ENCODE data around the gene IGSF9B. TPM values are rescaled to one million over a fixed set of nuclear protein-coding genes. Genes with fewer than 3 reads are reported as not detected.

Gene IGSF9B
- total and polyA plus RNA-seq, 9 donors, result 4.7 to 17.1 (median 13.4) TPM

GRCh38 chr11:133949129-133949528, 7.6 kb downstream of the IGSF9B start:
- Histone ChIP-seq H3K27ac (ENCODE audit: low read length) (no peak overlapping the region), H3K9me3 (replicated peaks; ENCODE audit: control insufficient read depth, low read depth, low read length) (no peaks in the 10 kb centered on the region)

GRCh38 chr11:133948711-133949110, 8.1 kb downstream of the IGSF9B start:
- no peak for DNase-seq
- Histone ChIP-seq H3K4me3 (ENCODE audit: low read length) (no peak overlapping the region), H3K4me1 (ENCODE audit: control insufficient read depth, insufficient read depth, low read length) (peaks cover 70% of the 10 kb centered on the region), H3K27ac (ENCODE audit: low read length) (no peak overlapping the region), H3K36me3 (ENCODE audit: control insufficient read depth, insufficient read depth, low read length) (no peaks in the 10 kb centered on the region), H3K27me3 (ENCODE audit: control insufficient read depth, insufficient read depth, low read length) (peaks cover 58% of the 10 kb centered on the region), H3K9me3 (replicated peaks; ENCODE audit: control insufficient read depth, low read depth, low read length) (no peaks in the 10 kb centered on the region)
- WGBS (ENCODE audit: insufficient coverage), result 52% methylated on average over 8 of the region's 9 CpGs

More at GRCh38 chr11:133949129-133949528, 7.6 kb downstream of the IGSF9B start:
- Histone ChIP-seq H3K27me3 (ENCODE audit: control insufficient read depth, insufficient read depth, low read length) (peaks cover 62% of the 10 kb centered on the region), H3K4me3 (ENCODE audit: low read length) (no peak overlapping the region), H3K4me1 (ENCODE audit: control insufficient read depth, insufficient read depth, low read length) (peaks cover 70% of the 10 kb centered on the region), H3K36me3 (ENCODE audit: control insufficient read depth, insufficient read depth, low read length) (no peaks in the 10 kb centered on the region)
- DNase-seq, result no peak
- 77% methylated on average over 3 of the region's 6 CpGs for WGBS (ENCODE audit: insufficient coverage)

GRCh38 chr11:133947321-133947756, 9.4 kb downstream of the IGSF9B start:
- Histone ChIP-seq H3K27ac (ENCODE audit: low read length) (peak overlapping the region; percentile 21), H3K36me3 (ENCODE audit: control insufficient read depth, insufficient read depth, low read length) (no peaks in the 10 kb centered on the region), H3K4me1 (ENCODE audit: control insufficient read depth, insufficient read depth, low read length) (peaks cover 66% of the 10 kb centered on the region), H3K4me3 (ENCODE audit: low read length) (no peak overlapping the region), H3K9me3 (replicated peaks; ENCODE audit: control insufficient read depth, low read depth, low read length) (no peaks in the 10 kb centered on the region), H3K27me3 (ENCODE audit: control insufficient read depth, insufficient read depth, low read length) (peaks cover 46% of the 10 kb centered on the region)
- 8% methylated on average over 11 of the region's 11 CpGs for WGBS (ENCODE audit: insufficient coverage)
- peak; percentile 66 for DNase-seq

DNA sequence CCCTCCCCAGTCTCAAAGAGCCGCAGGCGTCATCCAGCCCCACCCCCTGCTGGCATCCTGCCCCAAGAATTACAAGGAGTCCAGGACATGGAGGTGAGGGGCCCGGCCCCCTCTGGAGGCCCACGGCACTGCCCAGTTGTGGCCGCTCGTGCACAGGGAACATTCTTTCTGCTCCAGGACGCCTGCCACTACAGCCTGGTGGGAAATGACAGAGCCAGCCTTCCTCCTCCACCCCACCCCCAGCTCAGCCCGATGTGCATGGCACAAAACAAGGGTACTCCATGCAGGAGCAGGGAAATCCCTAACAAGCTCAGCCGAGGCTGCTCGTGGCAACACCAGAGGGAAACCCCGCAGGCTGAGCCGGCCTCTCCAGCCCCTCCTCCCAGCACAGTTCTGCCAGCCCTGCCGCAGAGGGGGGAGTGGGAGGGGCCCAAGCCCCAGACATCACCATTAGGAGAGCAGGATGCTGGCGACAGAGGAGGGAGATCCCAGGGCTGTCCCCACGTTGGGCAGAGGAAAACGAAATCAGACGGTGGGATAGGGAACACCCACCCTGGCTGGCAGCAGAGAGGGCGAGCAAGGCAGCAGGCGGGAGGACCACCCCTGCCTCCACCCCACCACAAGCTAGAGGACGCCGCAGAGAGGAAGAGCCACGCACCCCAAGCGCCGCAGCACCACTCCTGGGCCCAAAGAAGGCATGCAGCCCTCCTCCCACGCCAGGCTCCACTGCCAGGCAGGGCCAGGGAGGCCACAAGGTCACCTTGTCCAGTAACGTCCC, 10.0 kb downstream of the IGSF9B start:
- H3K36me3 ChIP-seq (ENCODE audit: control insufficient read depth, insufficient read depth, low read length), result no peaks in the 10 kb centered on the region
- 9% methylated on average over 21 of the region's 26 CpGs for WGBS (ENCODE audit: insufficient coverage)
- H3K27me3 ChIP-seq (ENCODE audit: control insufficient read depth, insufficient read depth, low read length), result peaks cover 40% of the 10 kb centered on the region
- H3K9me3 ChIP-seq (replicated peaks; ENCODE audit: control insufficient read depth, low read depth, low read length), result no peaks in the 10 kb centered on the region
- peak; percentile 78 for DNase-seq
- peaks cover 60% of the 10 kb centered on the region for H3K4me1 ChIP-seq (ENCODE audit: control insufficient read depth, insufficient read depth, low read length)
- no peak overlapping the region for H3K4me3 ChIP-seq (ENCODE audit: low read length)
- peak overlapping the region; percentile 13 for H3K27ac ChIP-seq (ENCODE audit: low read length)

- Histone ChIP-seq H3K9me3 (replicated peaks; ENCODE audit: control insufficient read depth, low read depth, low read length) (no peaks in the 10 kb centered on the region), H3K36me3 (ENCODE audit: control insufficient read depth, insufficient read depth, low read length) (no peaks in the 10 kb centered on the region), H3K4me1 (ENCODE audit: control insufficient read depth, insufficient read depth, low read length) (peaks cover 53% of the 10 kb centered on the region), H3K27me3 (ENCODE audit: control insufficient read depth, insufficient read depth, low read length) (peaks cover 33% of the 10 kb centered on the region), H3K4me3 (ENCODE audit: low read length) (no peak overlapping the region), H3K27ac (ENCODE audit: low read length) (peak overlapping the region; percentile 20)
- 79% methylated on average over 15 of the region's 20 CpGs for WGBS (ENCODE audit: insufficient coverage)
- DNase-seq, result no peak
Observed at GRCh38 chr11:133946051-133946450, 10.7 kb downstream of the IGSF9B start.

- 35% methylated on average over 12 of the region's 27 CpGs for WGBS (ENCODE audit: insufficient coverage)
- H3K36me3 ChIP-seq (ENCODE audit: control insufficient read depth, insufficient read depth, low read length), result no peaks in the 10 kb centered on the region
- no peak overlapping the region for H3K27ac ChIP-seq (ENCODE audit: low read length)
- no peak overlapping the region for H3K4me3 ChIP-seq (ENCODE audit: low read length)
- H3K9me3 ChIP-seq (replicated peaks; ENCODE audit: control insufficient read depth, low read depth, low read length), result no peaks in the 10 kb centered on the region
- peak; percentile 72 for DNase-seq
- peaks cover 28% of the 10 kb centered on the region for H3K27me3 ChIP-seq (ENCODE audit: control insufficient read depth, insufficient read depth, low read length)
- peaks cover 46% of the 10 kb centered on the region for H3K4me1 ChIP-seq (ENCODE audit: control insufficient read depth, insufficient read depth, low read length)
Observed at GRCh38 chr11:133945087-133945974, 11.4 kb downstream of the IGSF9B start.

GRCh38 chr11:133943950-133944698, 12.6 kb downstream of the IGSF9B start:
- peaks cover 17% of the 10 kb centered on the region for H3K27me3 ChIP-seq (ENCODE audit: control insufficient read depth, insufficient read depth, low read length)
- no peaks in the 10 kb centered on the region for H3K9me3 ChIP-seq (replicated peaks; ENCODE audit: control insufficient read depth, low read depth, low read length)
- no peak overlapping the region for H3K4me3 ChIP-seq (ENCODE audit: low read length)
- WGBS (ENCODE audit: insufficient coverage), result 86% methylated on average over 8 of the region's 12 CpGs
- no peaks in the 10 kb centered on the region for H3K36me3 ChIP-seq (ENCODE audit: control insufficient read depth, insufficient read depth, low read length)
- H3K27ac ChIP-seq (ENCODE audit: low read length), result no peak overlapping the region
- DNase-seq, result no peak
- H3K4me1 ChIP-seq (ENCODE audit: control insufficient read depth, insufficient read depth, low read length), result peaks cover 35% of the 10 kb centered on the region

DNA sequence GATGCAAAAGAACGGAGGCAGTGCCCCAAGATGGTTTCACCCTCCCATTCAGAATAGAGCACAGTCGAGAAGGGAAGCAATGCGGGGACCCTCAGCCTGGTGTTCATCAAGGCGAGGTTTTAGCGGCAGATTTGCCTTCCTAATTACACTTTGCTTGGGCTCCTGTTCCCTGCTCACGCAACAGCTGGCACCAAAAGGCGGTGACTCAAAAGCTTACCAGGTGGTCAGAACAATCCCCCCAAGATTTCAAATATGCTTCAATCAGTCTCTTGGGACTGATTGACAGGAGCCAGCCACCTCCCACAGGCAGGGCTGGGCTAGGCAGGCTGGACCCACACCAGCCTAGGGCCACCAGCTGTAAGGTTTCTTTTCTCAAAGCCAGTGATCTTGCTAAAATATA, 14.2 kb downstream of the IGSF9B start:
- 62% methylated on average over 7 of the region's 7 CpGs for WGBS (ENCODE audit: insufficient coverage)

GRCh38 chr11:133941546-133941945, 15.2 kb downstream of the IGSF9B start:
- H3K27me3 ChIP-seq (ENCODE audit: control insufficient read depth, insufficient read depth, low read length), result peaks cover 2% of the 10 kb centered on the region
- no peaks in the 10 kb centered on the region for H3K9me3 ChIP-seq (replicated peaks; ENCODE audit: control insufficient read depth, low read depth, low read length)
- no peak overlapping the region for H3K4me3 ChIP-seq (ENCODE audit: low read length)
- peaks cover 4% of the 10 kb centered on the region for H3K36me3 ChIP-seq (ENCODE audit: control insufficient read depth, insufficient read depth, low read length)
- no peak overlapping the region for H3K27ac ChIP-seq (ENCODE audit: low read length)
- DNase-seq, result no peak
- 79% methylated on average over 13 of the region's 13 CpGs for WGBS (ENCODE audit: insufficient coverage)
- peaks cover 12% of the 10 kb centered on the region for H3K4me1 ChIP-seq (ENCODE audit: control insufficient read depth, insufficient read depth, low read length)

More for the DNA sequence above, 14.2 kb downstream of the IGSF9B start:
- Histone ChIP-seq H3K4me1 (ENCODE audit: control insufficient read depth, insufficient read depth, low read length) (peaks cover 23% of the 10 kb centered on the region), H3K4me3 (ENCODE audit: low read length) (no peak overlapping the region), H3K9me3 (replicated peaks; ENCODE audit: control insufficient read depth, low read depth, low read length) (no peaks in the 10 kb centered on the region), H3K27ac (ENCODE audit: low read length) (no peak overlapping the region), H3K27me3 (ENCODE audit: control insufficient read depth, insufficient read depth, low read length) (peaks cover 11% of the 10 kb centered on the region), H3K36me3 (ENCODE audit: control insufficient read depth, insufficient read depth, low read length) (peaks cover 3% of the 10 kb centered on the region)
- DNase-seq, result no peak
